Stimulated activated CD8-positive, alpha-beta memory T cell treated with anti-CD3 and anti-CD28 coated beads, Interleukin-4, amount 100 ng/mL, for 24 hours (primary cell): ENCODE measurements around the gene CTNNBIP1.
"Not testable (repeated sequence)": the region's sequence is repeated elsewhere in the genome, so short reads cannot be mapped to it uniquely, and the experiment has no call there.

ENCODE experiments used
- DNase-seq: peaks from one replicate; pipeline ENCODE4 v3.0.0-alpha.2; 2020; ENCODE audit warnings: low read depth

The CTNNBIP1 gene

GRCh38 chr1:9827558-9828185, 82.4 kb downstream of the CTNNBIP1 start:
- no peak for DNase-seq

- DNase-seq, result no peak
These were observed 83.5 kb downstream of the CTNNBIP1 start for GRCh38 chr1:9826616-9827015.

GRCh38 chr1:9826087-9826486, 84.0 kb downstream of the CTNNBIP1 start:
- DNase-seq, result no peak

GRCh38 chr1:9825093-9826074, 84.7 kb downstream of the CTNNBIP1 start:
- DNase-seq, result no peak

DNA sequence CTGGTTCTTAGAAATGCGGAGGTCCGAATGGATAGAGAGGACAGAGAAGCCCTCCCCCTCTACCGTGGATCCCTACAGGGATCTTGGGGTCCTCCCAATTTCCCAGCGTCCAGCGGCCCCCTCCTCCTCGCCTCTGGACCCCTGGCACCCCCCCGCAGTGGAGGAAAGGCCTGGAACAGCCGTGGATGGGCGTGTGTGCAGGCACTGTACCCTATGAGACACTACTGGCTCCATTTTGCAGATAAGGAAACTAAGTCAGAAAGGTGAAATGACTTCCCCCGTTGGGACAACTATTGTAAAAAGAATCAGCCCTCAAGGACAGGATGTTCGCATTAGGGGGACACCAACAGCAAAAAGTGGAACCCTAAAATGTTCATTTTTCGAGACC, 85.4 kb downstream of the CTNNBIP1 start:
- DNase-seq, result no peak

DNA sequence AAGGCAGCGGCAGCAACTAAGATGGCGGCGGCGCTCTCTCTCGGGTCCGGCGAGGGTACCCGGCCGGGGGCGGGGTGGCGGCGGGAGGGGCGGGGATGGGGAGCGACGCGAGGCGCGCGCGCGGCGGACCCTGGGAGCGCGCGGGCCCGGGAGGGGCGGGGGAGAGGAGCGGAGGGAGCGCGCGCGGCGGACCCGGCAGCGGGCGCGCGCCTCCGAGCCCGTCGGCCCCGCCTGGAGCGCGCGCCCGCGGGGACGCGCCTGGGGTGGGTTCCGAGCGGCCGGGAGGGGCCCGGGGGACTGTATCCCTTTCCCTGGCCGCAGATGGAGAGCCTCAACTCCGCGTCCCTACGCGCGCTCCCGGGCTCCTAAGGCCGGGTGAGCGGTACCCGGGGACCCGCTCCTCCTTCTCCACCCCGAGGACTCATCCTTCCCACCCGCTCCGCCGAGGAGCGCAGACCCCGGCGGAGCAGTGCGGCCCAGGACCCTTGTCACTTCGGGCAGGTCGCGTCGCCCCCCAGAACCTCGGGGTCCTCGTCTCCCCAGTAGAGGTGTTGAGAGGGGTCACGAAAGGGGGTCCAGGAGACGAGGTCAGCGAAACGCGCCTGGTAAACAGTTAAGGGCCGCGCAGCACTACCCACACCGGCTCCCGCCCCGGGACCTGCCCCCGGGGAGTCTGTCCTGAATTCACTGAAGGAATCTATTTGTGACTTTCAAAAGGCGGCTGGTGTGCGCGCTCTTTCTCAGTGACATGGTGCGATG, 85.9 kb downstream of the CTNNBIP1 start, which contains the start of gene CLSTN1:
TSS of gene CLSTN1 (minus strand) at position 23 of the 759 bp plus-strand sequence. CDS start 232 bp downstream, outside the sequence.
- peak; percentile 80 for DNase-seq

DNA sequence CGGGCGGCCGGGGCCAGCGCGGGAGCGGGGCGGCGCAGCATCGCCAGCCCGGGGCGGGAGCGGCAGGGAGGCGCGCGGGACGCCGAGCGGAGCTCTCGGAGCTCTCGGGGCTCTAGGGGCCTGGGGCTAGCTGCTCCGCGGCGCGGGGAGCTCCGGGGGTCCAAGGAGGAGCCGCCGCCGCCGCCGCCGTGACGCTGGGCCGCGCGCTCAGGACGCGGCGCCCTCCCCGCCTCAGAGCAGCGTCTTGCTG, 86.5 kb downstream of the CTNNBIP1 start:
- DNase-seq, result no peak

- no peak for DNase-seq
These were observed 87.0 kb downstream of the CTNNBIP1 start for GRCh38 chr1:9822897-9823692.

DNA sequence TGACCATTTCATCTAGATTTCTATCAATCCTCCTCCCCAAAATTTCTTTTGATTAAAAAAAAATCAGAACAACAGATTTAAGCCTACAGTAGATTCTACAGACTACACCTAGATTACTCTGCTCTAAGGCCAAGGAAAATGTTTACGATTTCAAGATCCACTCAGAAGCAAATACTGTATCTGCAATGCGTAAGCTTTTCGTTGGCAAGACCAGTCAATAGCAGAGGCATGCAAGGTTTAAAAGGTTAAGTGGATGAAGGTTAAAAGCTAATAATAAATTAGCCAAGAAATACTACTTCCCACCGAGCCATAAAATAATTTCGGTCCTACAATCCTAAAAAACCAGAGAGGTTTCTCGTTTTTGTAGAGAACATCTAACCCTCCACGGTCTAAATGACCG, 87.6 kb downstream of the CTNNBIP1 start:
- no peak for DNase-seq

DNA sequence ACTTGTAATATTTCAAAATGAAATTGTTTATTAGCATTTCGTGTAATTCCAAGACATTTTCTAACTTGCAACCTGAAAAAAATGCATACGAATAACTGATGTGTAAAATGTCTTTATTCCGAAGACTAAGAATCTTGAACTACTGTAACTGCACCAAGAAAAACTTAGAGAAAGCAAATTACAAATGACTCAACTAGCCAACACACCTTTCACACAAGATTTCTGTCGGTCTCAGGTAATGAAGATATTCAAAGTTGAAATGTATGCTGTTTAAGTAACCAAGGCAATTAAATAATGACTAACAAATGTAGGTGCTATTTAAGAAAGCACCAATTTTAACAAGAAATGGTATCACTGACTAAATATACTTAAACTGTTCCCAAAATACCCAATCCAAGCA, 88.4 kb downstream of the CTNNBIP1 start:
- DNase-seq, result no peak

DNA sequence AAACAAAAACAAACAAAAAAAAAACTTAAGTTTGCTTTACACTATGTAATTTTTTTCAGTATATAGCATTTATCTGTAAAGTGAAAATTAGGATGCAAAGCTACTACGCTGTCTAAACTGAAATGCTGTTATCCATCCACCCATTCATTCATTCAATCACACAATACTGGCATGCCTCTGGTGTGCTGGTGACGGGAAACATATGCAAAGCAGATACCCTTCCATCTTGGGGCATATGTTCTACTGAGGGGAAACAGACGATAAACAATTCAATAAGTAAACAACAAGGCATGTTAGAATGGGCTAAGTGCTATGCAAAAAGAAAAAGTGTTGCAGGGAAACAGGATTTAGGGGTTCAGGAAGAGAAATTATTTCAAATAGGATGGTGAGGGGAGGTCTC, 89.5 kb downstream of the CTNNBIP1 start:
- no peak for DNase-seq

DNA sequence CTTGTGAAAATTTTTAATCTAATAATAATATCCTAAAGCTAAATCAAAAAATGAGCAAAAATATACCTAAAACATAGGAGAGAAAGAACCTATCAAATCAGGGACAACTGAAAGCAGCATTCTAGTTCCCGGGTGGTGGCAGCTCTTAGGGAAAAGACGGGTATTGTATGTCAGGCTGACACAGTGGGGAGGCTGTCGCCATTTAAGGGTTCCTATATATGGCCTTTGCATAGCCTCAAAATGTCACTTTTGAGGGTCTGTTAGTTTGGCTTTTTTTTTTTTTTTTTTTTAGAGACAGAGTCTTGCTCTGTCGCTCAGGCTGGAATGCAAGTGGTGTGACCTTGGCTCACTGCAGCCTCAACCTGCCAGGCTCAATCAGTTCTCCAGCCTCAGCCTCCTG, 92.3 kb downstream of the CTNNBIP1 start:
- DNase-seq, result no peak

- no peak for DNase-seq
These were observed 93.9 kb downstream of the CTNNBIP1 start for GRCh38 chr1:9816199-9816598.

- no peak for DNase-seq
These were observed 94.9 kb downstream of the CTNNBIP1 start for GRCh38 chr1:9815150-9815549.

GRCh38 chr1:9814619-9815018, 95.5 kb downstream of the CTNNBIP1 start:
- DNase-seq, result no peak

GRCh38 chr1:9811239-9811966, 98.7 kb downstream of the CTNNBIP1 start:
- no peak for DNase-seq

DNA sequence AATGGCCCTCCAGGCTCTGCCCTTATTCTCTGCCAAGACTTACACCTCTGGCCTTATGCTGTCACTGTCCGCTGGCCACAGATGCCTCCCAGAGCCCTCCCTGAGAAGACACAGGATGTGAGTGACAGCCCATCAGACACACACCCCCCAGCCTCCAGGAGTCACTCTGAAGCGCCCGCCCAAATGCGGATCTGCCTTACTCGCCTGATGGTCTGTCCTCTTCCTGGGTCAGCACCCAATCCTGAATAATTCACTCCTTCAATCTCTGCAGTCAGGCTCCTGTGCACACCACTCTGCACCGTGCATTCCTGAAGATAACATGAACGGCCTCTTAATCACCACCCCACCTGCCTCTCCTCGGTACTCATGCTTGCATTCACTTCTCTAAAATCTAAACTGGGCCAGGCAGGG, 101.0 kb downstream of the CTNNBIP1 start:
- no peak for DNase-seq

DNA sequence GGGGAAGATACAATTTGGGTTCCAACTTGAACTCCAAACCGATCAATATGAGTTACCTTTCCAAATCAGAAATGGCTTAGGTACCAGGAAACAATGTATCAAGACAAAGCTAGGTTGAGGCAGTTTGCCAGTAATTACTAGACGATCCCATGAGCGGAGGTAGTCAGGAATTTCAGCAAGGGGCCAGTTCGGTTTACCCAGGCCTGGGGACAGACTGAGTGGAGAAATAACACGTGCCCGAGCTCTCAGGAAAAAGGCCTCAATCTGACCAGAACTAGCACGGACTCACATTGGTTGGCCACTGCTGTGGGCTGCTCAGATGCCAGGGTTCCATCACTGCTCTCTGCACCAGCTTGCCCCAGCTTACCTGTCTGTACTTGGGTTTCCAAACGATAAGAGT, 101.6 kb downstream of the CTNNBIP1 start:
- no peak for DNase-seq

DNA sequence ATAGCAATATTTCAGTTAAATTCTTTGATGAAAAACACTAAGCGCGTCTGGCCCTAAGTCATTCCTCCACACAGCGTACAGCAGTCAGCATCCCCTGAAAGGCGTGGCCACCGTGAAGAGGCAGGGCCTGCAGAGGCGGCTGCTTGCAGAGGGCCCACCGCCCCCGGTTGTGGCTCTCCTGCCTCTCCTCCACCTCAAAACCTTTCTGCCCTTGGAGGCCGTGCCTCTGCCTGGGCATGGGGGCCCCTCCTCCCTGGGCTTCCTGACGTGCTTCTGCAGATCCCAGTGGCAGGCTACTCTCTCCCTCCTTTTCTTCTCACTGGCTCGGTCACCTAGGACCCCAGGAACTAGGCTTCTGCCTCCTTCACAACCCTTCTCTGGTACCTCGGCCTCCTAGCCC, 102.5 kb downstream of the CTNNBIP1 start:
- no peak for DNase-seq

DNA sequence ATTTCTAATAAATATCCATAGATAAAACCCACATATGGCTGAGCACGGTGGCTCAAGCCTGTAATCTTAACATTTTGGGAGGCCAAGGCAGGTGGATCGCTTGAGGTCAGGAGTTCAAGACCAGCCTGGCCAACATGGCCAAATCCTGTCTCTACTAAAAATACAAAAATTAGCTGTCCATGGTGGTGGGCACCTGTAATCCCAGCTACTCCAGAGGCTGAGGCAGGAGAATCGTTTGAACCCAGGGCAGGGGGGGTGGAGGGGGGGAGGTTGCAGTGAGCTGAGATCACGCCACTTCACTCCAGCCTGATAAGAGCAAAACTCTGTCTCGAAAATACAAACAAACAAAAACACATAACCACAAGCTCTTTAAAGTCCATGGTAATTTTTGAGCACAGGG, 104.1 kb downstream of the CTNNBIP1 start:
- not testable (repeated sequence) for DNase-seq

GRCh38 chr1:9805006-9805508, 105.0 kb downstream of the CTNNBIP1 start:
- no peak for DNase-seq
